Activated CD4-positive, alpha-beta T cell treated with anti-CD3 and anti-CD28 coated beads for 24 hours (primary cell): ENCODE measurements around the gene DUSP3.

Experiments used
- DNase-seq, 2 donors: peaks; one replicate each; pipeline ENCODE4 v3.0.0-alpha.2; 2020; ENCODE audit warnings: low read depth in 2 of 2

The DUSP3 gene

GRCh38 chr17:43778337-43779144 is at the start of gene DUSP3:
Gene DUSP3, minus strand, starts transcription at chr17:43778977. Its CDS starts 53 bp downstream, at chr17:43778924.
- DNase-seq, result peak; percentile 47 to 56

DNA sequence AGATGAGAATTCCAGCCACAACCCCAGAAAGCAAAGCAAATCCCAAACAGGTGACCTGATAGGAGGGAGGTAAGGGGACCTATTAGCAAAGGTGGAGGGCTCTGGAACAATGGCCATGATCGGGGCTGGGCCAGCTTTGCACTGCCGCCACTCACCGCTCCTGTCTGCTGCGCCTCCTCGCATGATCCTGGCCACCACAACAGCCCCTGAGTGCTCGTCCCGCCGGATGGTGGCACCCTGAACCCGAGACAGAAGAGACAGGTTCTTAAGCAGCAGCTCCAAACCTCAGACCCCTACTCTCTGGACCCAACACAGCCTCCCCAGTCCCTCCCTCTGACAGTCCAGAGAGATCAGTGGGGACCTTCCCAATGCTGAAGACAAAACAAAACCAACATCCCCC is 48.8 kb upstream of the DUSP3 start:
- DNase-seq, result no peak

DNA sequence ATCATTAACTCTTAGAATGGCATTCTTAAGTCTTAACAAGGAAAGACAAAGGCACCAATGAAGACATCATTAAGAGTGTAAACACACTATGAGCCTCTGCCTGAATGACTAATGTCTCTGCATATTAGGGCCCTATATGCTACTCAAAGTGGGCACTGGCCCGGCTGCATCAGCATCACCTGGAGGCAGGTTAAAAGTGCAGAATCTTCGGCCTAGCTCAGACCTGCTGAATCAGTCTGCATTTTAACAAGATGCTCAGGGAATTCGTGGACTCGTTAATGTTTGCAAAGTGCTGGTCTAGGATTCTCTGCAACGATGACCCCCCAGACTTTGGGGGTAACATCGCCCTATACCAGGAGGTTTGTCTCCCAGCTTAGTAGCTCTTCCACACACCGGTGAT is 47.4 kb upstream of the DUSP3 start:
- DNase-seq, result no peak

- no peak for DNase-seq
Measured at GRCh38 chr17:43825567-43825966, 46.8 kb upstream of the DUSP3 start.

DNA sequence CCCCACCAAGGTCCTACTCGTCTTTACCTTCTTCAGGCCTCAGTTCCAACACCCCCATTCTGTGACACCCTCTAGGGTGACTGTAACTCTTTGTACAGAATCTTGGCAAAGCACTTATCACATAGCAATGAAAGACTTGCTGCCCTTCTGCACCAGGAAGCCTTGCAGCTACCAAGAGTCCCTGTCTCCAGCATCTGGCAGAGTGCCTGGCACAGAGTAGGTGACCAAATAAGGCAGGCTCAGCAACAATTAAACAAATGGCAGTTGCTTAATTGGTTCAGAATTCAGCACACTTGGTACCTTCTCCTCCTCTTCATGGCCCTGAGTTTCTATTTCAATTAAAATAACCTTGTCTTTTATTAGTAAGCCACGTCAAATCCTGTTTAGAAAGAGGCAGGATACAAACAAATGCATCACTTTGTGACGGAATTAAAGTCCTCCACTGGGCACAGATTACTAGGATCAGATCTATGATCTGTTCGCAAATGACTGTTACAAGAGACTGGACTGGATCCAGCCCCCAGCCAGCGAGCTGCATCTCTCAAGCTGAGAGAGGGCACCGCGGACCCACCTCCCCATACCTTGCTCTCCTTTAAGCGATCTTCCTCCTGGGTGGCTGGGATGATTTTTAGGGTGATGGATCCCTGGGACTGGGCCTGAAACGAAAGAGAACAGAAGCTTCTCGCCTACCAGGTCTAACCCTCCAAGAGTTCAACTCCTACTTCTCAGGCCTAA is 44.7 kb upstream of the DUSP3 start:
- DNase-seq, result no peak

- no peak for DNase-seq
Measured at GRCh38 chr17:43822570-43823190, 43.9 kb upstream of the DUSP3 start.

DNA sequence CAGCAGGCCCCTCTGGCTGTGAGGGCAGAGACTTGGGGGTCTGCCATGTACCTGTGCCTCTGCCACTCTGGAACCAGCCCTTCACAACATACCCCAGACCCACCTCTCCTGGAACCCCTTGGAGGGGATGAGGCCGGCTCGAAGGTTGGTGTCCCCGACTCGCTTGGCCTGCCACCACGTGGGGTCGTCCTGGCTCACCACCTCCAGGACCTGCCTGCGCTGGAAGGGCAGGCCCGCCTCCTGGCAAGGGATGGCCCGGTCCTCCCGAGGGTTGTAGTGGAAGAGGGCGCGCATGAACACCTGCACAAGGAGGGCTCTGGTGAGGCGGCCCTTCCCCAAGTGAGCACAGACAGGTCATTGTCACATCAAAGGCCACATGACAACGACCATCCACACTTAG is 42.0 kb upstream of the DUSP3 start:
- DNase-seq, result no peak

DNA sequence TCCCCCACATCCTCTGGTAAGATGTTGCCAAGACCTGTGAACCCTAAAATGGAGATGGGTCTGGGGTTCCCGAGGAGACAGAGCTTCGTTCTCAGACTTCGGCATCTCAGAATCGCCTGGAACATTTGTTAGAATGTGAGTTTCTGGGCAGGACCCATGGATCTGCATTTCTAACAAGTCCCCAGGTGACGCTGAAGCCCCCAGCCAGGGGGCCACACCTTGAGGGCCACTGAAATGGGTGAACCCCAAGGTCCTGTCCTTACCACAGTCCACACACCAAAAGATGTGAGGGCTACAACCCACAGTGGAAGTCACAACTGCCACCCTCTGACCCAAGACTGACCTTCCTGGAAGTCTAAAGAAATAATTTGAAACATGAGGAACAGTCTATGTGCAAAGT is 40.2 kb upstream of the DUSP3 start:
- DNase-seq, result no peak

- DNase-seq, result no peak
Measured at GRCh38 chr17:43817826-43818225, 39.0 kb upstream of the DUSP3 start.

GRCh38 chr17:43816336-43817320 is 37.9 kb upstream of the DUSP3 start:
- no peak for DNase-seq

GRCh38 chr17:43814714-43815113 is 35.9 kb upstream of the DUSP3 start:
- no peak for DNase-seq

DNA sequence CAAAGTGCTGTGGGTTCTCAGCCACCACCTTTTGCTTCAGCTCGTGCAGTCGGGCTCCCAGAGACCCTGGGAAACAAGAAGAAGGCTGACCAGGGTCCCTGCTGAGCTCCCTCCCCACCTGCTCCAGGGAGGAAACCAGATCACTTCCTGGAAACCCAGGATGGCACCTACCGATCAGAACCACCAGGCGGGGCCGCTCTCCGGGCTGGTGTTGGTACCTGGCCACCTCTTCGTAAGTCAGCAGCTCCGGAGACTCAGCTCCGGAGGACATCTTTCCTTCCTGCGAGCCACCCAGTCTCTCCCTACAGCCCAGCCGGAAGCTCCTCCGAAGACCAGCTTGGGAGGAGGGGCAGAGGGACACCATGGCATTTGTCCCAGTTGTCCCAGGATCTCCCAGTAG is 35.2 kb upstream of the DUSP3 start:
- no peak for DNase-seq

- DNase-seq, result no peak
Measured at GRCh38 chr17:43813386-43813785, 34.6 kb upstream of the DUSP3 start.

- DNase-seq, result no peak
Measured at GRCh38 chr17:43812396-43813265, 33.9 kb upstream of the DUSP3 start.

DNA sequence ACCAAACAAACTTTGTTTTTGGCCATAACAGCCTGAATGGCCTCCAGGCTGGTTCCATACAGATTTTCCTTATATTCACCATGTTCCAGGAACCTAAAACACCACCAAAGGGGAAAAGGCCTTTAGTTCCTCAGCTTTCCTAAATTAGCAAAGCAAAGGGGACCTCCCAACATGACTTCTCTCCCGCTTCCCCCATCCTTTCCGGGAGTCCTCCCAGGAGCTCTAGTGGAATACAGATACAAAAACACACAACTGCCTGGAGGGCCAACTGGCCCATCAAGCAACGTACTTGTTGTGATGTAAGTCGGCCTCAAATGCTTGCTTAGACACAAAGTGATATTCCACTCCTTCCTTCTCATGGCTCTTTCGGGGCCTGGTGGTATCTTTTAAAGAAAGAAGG is 32.0 kb upstream of the DUSP3 start:
- no peak for DNase-seq

DNA sequence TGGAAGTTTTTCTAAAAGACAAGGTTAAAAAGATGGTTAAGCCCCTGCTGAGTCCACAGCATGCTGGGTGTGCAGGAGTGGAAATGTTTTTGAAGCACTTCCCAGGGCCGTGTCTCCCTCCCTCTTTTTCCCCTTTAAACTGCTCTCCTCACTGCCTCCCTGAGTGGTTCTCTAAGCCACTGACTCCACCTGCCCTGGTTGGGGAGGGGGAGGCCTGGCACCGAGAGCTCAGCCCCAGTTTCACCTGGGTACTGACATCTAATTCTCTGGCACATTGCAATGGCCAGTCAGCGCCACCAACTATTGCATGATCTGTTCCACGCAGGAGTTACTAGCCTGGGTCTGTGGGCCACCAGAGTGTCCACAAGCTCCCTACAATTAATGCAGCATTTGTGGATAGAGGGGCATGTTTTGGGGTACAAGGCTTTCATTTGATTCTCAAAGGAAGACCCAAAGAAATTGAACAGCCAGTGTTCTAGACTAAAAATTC is 31.5 kb upstream of the DUSP3 start:
- DNase-seq, result no peak

DNA sequence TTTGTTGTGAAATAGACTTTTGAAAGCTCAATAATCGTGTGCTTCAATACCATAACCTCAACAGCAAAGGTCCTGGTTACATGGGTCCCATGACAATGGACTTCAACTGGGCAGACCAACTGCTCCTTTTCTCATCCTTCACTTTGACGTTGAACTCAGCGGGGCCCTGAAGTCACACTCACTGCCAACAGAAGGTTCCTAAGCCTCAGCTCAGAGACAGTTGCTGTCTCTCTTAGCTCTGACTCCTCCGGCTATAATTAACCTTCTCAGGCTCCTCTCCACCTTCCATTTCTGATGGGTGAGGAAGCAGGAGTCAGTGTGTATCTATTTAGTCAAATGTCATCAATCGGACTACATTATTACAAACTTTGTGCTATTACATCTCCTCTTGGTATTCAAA is 30.3 kb upstream of the DUSP3 start:
- DNase-seq, result no peak

- DNase-seq, result no peak
Measured at GRCh38 chr17:43808076-43808475, 29.3 kb upstream of the DUSP3 start.

GRCh38 chr17:43805117-43805516 is 26.3 kb upstream of the DUSP3 start:
- DNase-seq, result no peak

- no peak for DNase-seq
Measured at GRCh38 chr17:43803758-43804157, 25.0 kb upstream of the DUSP3 start.
